ENCODE data around the gene C1QTNF1.
A peak's percentile ranks its signal among the peaks of the same experiment; 100 is the strongest.

C1QTNF1 gene

GRCh38 chr17:78993241-78993956 lies 30.6 kb upstream of the C1QTNF1 start:
- DNase-seq = peak in 3 of 4 experiments; percentile 27 to 39 (median 37)

GRCh38 chr17:78993981-78994671 lies 29.8 kb upstream of the C1QTNF1 start:
- no peak for DNase-seq

- no peak for DNase-seq
Observed at GRCh38 chr17:78995022-78995760, 28.8 kb upstream of the C1QTNF1 start.

GRCh38 chr17:78995761-78996451 lies 28.1 kb upstream of the C1QTNF1 start:
- no peak for DNase-seq

- no peak for DNase-seq
Observed at GRCh38 chr17:78996781-78997201, 27.2 kb upstream of the C1QTNF1 start.

- DNase-seq = no peak
Observed at GRCh38 chr17:78997231-78997741, 26.7 kb upstream of the C1QTNF1 start.

- no peak for DNase-seq
Observed at GRCh38 chr17:78997881-78998280, 26.1 kb upstream of the C1QTNF1 start.

- DNase-seq = no peak
Observed at GRCh38 chr17:78998311-78999055, 25.5 kb upstream of the C1QTNF1 start.

- DNase-seq = no peak
Observed at GRCh38 chr17:78999056-78999768, 24.8 kb upstream of the C1QTNF1 start.

GRCh38 chr17:78999947-79000395 lies 24.0 kb upstream of the C1QTNF1 start:
- no peak for DNase-seq

- DNase-seq = no peak
Observed at GRCh38 chr17:79000396-79001189, 23.4 kb upstream of the C1QTNF1 start.

- no peak for DNase-seq
Observed at GRCh38 chr17:79001190-79002020, 22.6 kb upstream of the C1QTNF1 start.

GRCh38 chr17:79002291-79002690 lies 21.7 kb upstream of the C1QTNF1 start:
- no peak for DNase-seq

- no peak for DNase-seq
Observed at GRCh38 chr17:79002796-79003593, 21.0 kb upstream of the C1QTNF1 start.

GRCh38 chr17:79003661-79004411 lies 20.1 kb upstream of the C1QTNF1 start:
- DNase-seq = no peak

- no peak for DNase-seq
Observed at GRCh38 chr17:79005063-79005861, 18.7 kb upstream of the C1QTNF1 start.

GRCh38 chr17:79006046-79006445 lies 17.9 kb upstream of the C1QTNF1 start:
- DNase-seq = no peak

Data from activated CD4-positive, CD25-positive, alpha-beta regulatory T cell (primary cell).